Gastrocnemius medialis (tissue), 4 donors: ENCODE measurements around the gene SNW1. TPM values are rescaled to one million over a fixed set of nuclear protein-coding genes. Genes with fewer than 3 reads are reported as not detected.

Source experiments
- ATAC-seq, 2 donors: fragments of 150-250 bp; one replicate each; pipeline ENCODE4 v1.9.1; 2016
- DNase-seq, 2 donors: peaks; one replicate each; pipeline ENCODE4 v3.0.0-alpha.2; 2019
- H3K27ac ChIP-seq, 4 donors: fragments of 200-600 bp; sonication (generic); 1 replicate in 1 of 4; 2 replicates in 3 of 4; pipeline ENCODE4 v1.5.1; 2016 to 2018; ENCODE audit warnings: mild to moderate bottlenecking in 2 of 4, moderate library complexity in 1 of 4
- H3K27me3 ChIP-seq, 3 donors: fragments of 200-600 bp; sonication (generic) in 2 of 3; 1 replicate in 1 of 3; 2 replicates in 2 of 3; pipeline versions ENCODE4 v1.5.1 to v1.6.0; 2016 to 2019; ENCODE audit warnings: mild to moderate bottlenecking in 1 of 3, moderate library complexity in 1 of 3
- H3K36me3 ChIP-seq, 2 donors: fragments of 200-600 bp; sonication (generic) in 1 of 2; one replicate each; pipeline ENCODE4 v1.5.1; 2017 to 2018
- H3K4me1 ChIP-seq, 2 donors: fragments of 200-600 bp; sonication (generic) in 1 of 2; one replicate each; pipeline ENCODE4 v1.5.1; 2016 to 2017; ENCODE audit warnings: mild to moderate bottlenecking in 2 of 2
- H3K4me3 ChIP-seq, 4 donors: fragments of 200-600 bp; sonication (generic) in 3 of 4; 1 replicate in 1 of 4; 2 replicates in 3 of 4; pipeline ENCODE4 v1.5.1; 2016 to 2019; ENCODE audit warnings: mild to moderate bottlenecking in 2 of 4
- H3K9me3 ChIP-seq, 3 donors: fragments of 200-600 bp; sonication (generic) in 2 of 3; 1 replicate in 1 of 3; 2 replicates in 2 of 3; pipeline ENCODE4 v1.5.1; 2016 to 2019
- CTCF ChIP-seq, 5 experiments: fragments of 450-650 bp in 3 of 5; fragments of 200-600 bp in 2 of 5; sonication (generic) in 2 of 5; IDR thresholded peaks in 4 of 5; conservative IDR thresholded peaks in 1 of 5; 1 replicate in 4 of 5; 2 replicates in 1 of 5; pipeline ENCODE4 v1.5.1; 2016 to 2019; ENCODE audit warnings: antibody characterized with exemption in 5 of 5, mild to moderate bottlenecking in 3 of 5, moderate library complexity in 3 of 5
- POLR2A ChIP-seq, 2 donors: fragments of 450-650 bp; IDR thresholded peaks; one replicate each; pipeline ENCODE4 v1.6.1; 2017; ENCODE audit warnings: antibody characterized with exemption in 2 of 2, mild to moderate bottlenecking in 2 of 2, moderate library complexity in 2 of 2
- in situ Hi-C, 4 donors: fragments of 200-750 bp; cut with MboI; loops; one replicate each; pipeline versions ENCODE4 v1.15.0 to v1.8.0; 2017; ENCODE audit warnings: low sequenced_read_pairs in 4 of 4
- intact Hi-C: fragments of 100-400 bp; cut with DNase I; formaldehyde crosslinking; loops from one replicate; pipeline ENCODE4 v1.15.1; 2023; ENCODE audit warnings: low total_unique reads
- total RNA-seq, 4 donors: library from RNA; depleted of rRNA; stranded (reverse); fragments of >200 nt; gene quantifications; one replicate each; pipeline versions ENCODE4 v1.1.0 to v1.2.3, GENCODE V29; 2016

The SNW1 gene
- total RNA-seq, 4 donors from 2014 or later, result 47.1 to 59.7 (median 54.4) TPM

- H3K27ac ChIP-seq, result peak overlapping the region; percentile 63 to 84 (median 78)
- TF ChIP-seq POLR2A (IDR thresholded peaks at IDR 0.05), result no peak
- TF ChIP-seq CTCF (IDR thresholded peaks at IDR 0.05 in 4 of 5, conservative IDR thresholded peaks at IDR 0.05 in 1 of 5), result no peak
- DNase-seq (no peak), ATAC-seq (peak; percentile 93 to 95)
- H3K4me1 ChIP-seq, result peaks cover 19% of the 10 kb centered on the region in 2 donors
- no peaks in the 10 kb centered on the region for H3K27me3 ChIP-seq
- peaks cover 0 to 18% of the 10 kb centered on the region in 2 donors for H3K36me3 ChIP-seq
- H3K9me3 ChIP-seq, result no peaks in the 10 kb centered on the region
- H3K4me3 ChIP-seq, result peak overlapping the region in 1 of 4 donors; percentile 8
- intact Hi-C loops, result no loop called here
- in situ Hi-C loops, result no loop called here
These were observed 78.8 kb downstream of the SNW1 start for GRCh38 chr14:77682158-77682553.

- H3K27me3 ChIP-seq, result no peaks in the 10 kb centered on the region
- DNase-seq (peak in 1 of 2 donors; percentile 12), ATAC-seq (peak; percentile 62 to 83)
- H3K36me3 ChIP-seq, result peaks cover 0 to 18% of the 10 kb centered on the region in 2 donors
- H3K4me1 ChIP-seq, result peaks cover 19% of the 10 kb centered on the region in 2 donors
- intact Hi-C loops, result no loop called here
- peak overlapping the region; percentile 63 to 84 (median 78) for H3K27ac ChIP-seq
- peak overlapping the region in 1 of 4 donors; percentile 8 for H3K4me3 ChIP-seq
- H3K9me3 ChIP-seq, result no peaks in the 10 kb centered on the region
- TF ChIP-seq POLR2A (IDR thresholded peaks at IDR 0.05) (no peak), CTCF (IDR thresholded peaks at IDR 0.05 in 4 of 5, conservative IDR thresholded peaks at IDR 0.05 in 1 of 5) (no peak)
- in situ Hi-C loops, result no loop called here
These were observed 79.5 kb downstream of the SNW1 start for GRCh38 chr14:77681196-77682157.

GRCh38 chr14:77674931-77675330, 86.0 kb downstream of the SNW1 start:
- peaks cover 0 to 61% of the 10 kb centered on the region in 2 donors for H3K36me3 ChIP-seq

GRCh38 chr14:77673193-77673592, 87.8 kb downstream of the SNW1 start:
- H3K27me3 ChIP-seq, result no peaks in the 10 kb centered on the region
- no peaks in the 10 kb centered on the region for H3K9me3 ChIP-seq
- peaks cover 0 to 49% of the 10 kb centered on the region in 2 donors for H3K36me3 ChIP-seq
- DNase-seq (no peak), ATAC-seq (no peak)
- TF ChIP-seq CTCF (IDR thresholded peaks at IDR 0.05 in 4 of 5, conservative IDR thresholded peaks at IDR 0.05 in 1 of 5) (no peak), POLR2A (IDR thresholded peaks at IDR 0.05) (no peak)
- in situ Hi-C loops (no loop called here), intact Hi-C loops (no loop called here)
- H3K4me1 ChIP-seq, result no peaks in the 10 kb centered on the region
- H3K4me3 ChIP-seq, result no peak overlapping the region
- no peak overlapping the region for H3K27ac ChIP-seq

More at GRCh38 chr14:77674931-77675330, 86.0 kb downstream of the SNW1 start:
- Histone ChIP-seq H3K9me3 (no peaks in the 10 kb centered on the region), H3K4me1 (no peaks in the 10 kb centered on the region), H3K27me3 (no peaks in the 10 kb centered on the region), H3K4me3 (no peak overlapping the region), H3K27ac (no peak overlapping the region)
- in situ Hi-C loops (no loop called here), intact Hi-C loops (no loop called here)
- DNase-seq, result no peak
- ATAC-seq, result no peak
- TF ChIP-seq CTCF (IDR thresholded peaks at IDR 0.05 in 4 of 5, conservative IDR thresholded peaks at IDR 0.05 in 1 of 5) (no peak), POLR2A (IDR thresholded peaks at IDR 0.05) (no peak)

Other genes with a start within 250 kb of the SNW1 start
- gene SPTLC2, start 144.5 kb downstream of the SNW1 start, total RNA-seq, result 10 to 100 TPM in 1 of 4 donors, 1 to 10 TPM in 3; 6.5 to 10.4 (median 7.0) TPM
- gene ALKBH1, start 53.1 kb downstream of the SNW1 start, total RNA-seq, result 10 to 100 TPM; 12.2 to 16.2 (median 13.6) TPM
- 100 to 1,000 TPM; 293 to 550 (median 332) TPM for gene SLIRP, start 53.1 kb downstream of the SNW1 start, total RNA-seq
- gene ADCK1, start 39.0 kb upstream of the SNW1 start, total RNA-seq, result 10 to 100 TPM in 1 of 4 donors, 1 to 10 TPM in 3; 3.5 to 11.0 (median 5.5) TPM